PC-3 (cell line): ENCODE measurements around the gene SNX27.
A peak's percentile ranks its signal among the peaks of the same experiment; 100 is the strongest.

Source experiments
- CTCF ChIP-seq: fragments of 300-600 bp; sonication (generic); conservative IDR thresholded peaks from 2 replicates; pipeline ENCODE4 v1.5.1; 2017; ENCODE audit warnings: antibody characterized with exemption, low read depth, mild to moderate bottlenecking, low read length
- EZH2phosphoT487 ChIP-seq: fragments of 300-600 bp; sonication (generic); IDR thresholded peaks from 2 replicates; pipeline ENCODE4 v1.6.1; 2018; ENCODE audit warnings: mild to moderate bottlenecking, antibody characterized with exemption, low read length, borderline replicate concordance

GRCh38 chr1:151739590-151740355 is 127.9 kb downstream of the SNX27 start:
- no peak for TF ChIP-seq EZH2phosphoT487
- TF ChIP-seq CTCF, result peak; percentile 43
